Endothelial cell of umbilical vein (primary cell): Measurements from ENCODE around the gene CCDC57. TPM values are rescaled to one million over a fixed set of nuclear protein-coding genes. Genes with fewer than 3 reads are reported as not detected.

ENCODE experiments used
- BruUV-seq: library from RNA; stranded (reverse); fragments of 400-500 nt; replicated peaks from 2 replicates; lab custom pipeline; 2021; lab: Mats Ljungman, UMichigan
- CTCF ChIA-PET: fragments of 300-600, 350-600 bp; sonication (Branson Sonifier 250); formaldehyde crosslinking; loops from one replicate; lab custom pipeline; 2021; ENCODE audit warnings: antibody characterized with exemption, inconsistent platforms; lab: Charles Lee
- POLR2A ChIA-PET: fragments of 300-600, 350-600 bp; sonication (Branson Sonifier 250); formaldehyde crosslinking; loops from one replicate; lab custom pipeline; 2021; ENCODE audit warnings: antibody characterized with exemption, inconsistent platforms; lab: Charles Lee
- DNase-seq: peaks from one replicate; pipeline ENCODE4 v3.0.0-alpha.2; 2011; ENCODE audit warnings: low read depth, low spot score
- FAIRE-seq: peaks from 2 replicates; lab custom pipeline; 2011; peaks lifted over from hg19 to GRCh38; lab: Jason Lieb, UNC
- H2AFZ ChIP-seq: 2 replicates; pipeline ENCODE4 v1.6.0; 2012; ENCODE audit warnings: low read depth, low read length, control low read depth, inconsistent platforms
- H3K27ac ChIP-seq: 2 replicates; pipeline ENCODE4 v1.5.1; 2011; ENCODE audit warnings: low read depth, mild to moderate bottlenecking, control low read depth, low read length, moderate library complexity; ENCODE audit not compliant: insufficient read depth
- H3K27me3 ChIP-seq, 2 experiments: 2 replicates each; pipeline versions ENCODE4 v1.6.0 to v1.6.1; 2011; ENCODE audit warnings: low read length in 2 of 2, mixed read lengths in 1 of 2; ENCODE audit not compliant: control insufficient read depth in 2 of 2, insufficient read depth in 2 of 2
- H3K36me3 ChIP-seq, 2 experiments: 2 replicates in 1 of 2; 3 replicates in 1 of 2; pipeline ENCODE4 v1.5.1; 2011; ENCODE audit warnings: low read length in 2 of 2, mild to moderate bottlenecking in 1 of 2, moderate library complexity in 1 of 2; ENCODE audit not compliant: control insufficient read depth in 2 of 2, insufficient read depth in 2 of 2; ENCODE audit errors: extremely low read depth in 1 of 2
- H3K4me1 ChIP-seq: 3 replicates; pipeline ENCODE4 v1.5.1; 2011; ENCODE audit warnings: mild to moderate bottlenecking, low read length; ENCODE audit not compliant: control insufficient read depth, insufficient read depth; ENCODE audit errors: extremely low read depth
- H3K4me2 ChIP-seq: 2 replicates; pipeline ENCODE4 v1.6.1; 2011; ENCODE audit warnings: low read length, control low read depth, mixed read lengths; ENCODE audit not compliant: insufficient read depth
- H3K4me3 ChIP-seq, 3 experiments: fragments of 200-600 bp in 1 of 3; sonication (generic), shearing (Covaris generic) in 1 of 3; replicated peaks in 1 of 3; 2 replicates each; pipeline ENCODE4 v1.5.1; 2011 to 2016; ENCODE audit warnings: control low read depth in 3 of 3, low read length in 3 of 3, mild to moderate bottlenecking in 2 of 3, inconsistent platforms in 1 of 3, low read depth in 1 of 3, moderate library complexity in 1 of 3; ENCODE audit not compliant: insufficient read depth in 1 of 3
- H3K79me2 ChIP-seq: 2 replicates; pipeline ENCODE4 v1.6.0; 2012; ENCODE audit warnings: low read length, inconsistent platforms; ENCODE audit not compliant: control insufficient read depth, insufficient read depth
- H3K9ac ChIP-seq: replicated peaks from 2 replicates; pipeline ENCODE3; 2011; ENCODE audit warnings: low read length, control low read depth; ENCODE audit not compliant: insufficient read depth; ENCODE audit errors: extremely low read depth
- H3K9me1 ChIP-seq: replicated peaks from 3 replicates; pipeline ENCODE4 v1.6.0; 2011; ENCODE audit warnings: mild to moderate bottlenecking, low read length; ENCODE audit not compliant: control insufficient read depth, insufficient read depth; ENCODE audit errors: extremely low read depth
- H3K9me3 ChIP-seq: replicated peaks from 2 replicates; pipeline ENCODE4 v1.5.1; 2012; ENCODE audit warnings: low read length, inconsistent platforms; ENCODE audit not compliant: control insufficient read depth, insufficient read depth
- H4K20me1 ChIP-seq: replicated peaks from 2 replicates; pipeline ENCODE3; 2011; ENCODE audit warnings: mild to moderate bottlenecking, low read length; ENCODE audit not compliant: control insufficient read depth, insufficient read depth; ENCODE audit errors: extremely low read depth
- CTCF ChIP-seq, 2 donors: IDR thresholded peaks; 1 replicate in 1 of 2; 2 replicates in 1 of 2; pipeline ENCODE4 v1.5.1; 2011; ENCODE audit warnings: low read length in 2 of 2, mild to moderate bottlenecking in 2 of 2, moderate library complexity in 2 of 2, control low read depth in 1 of 2, inconsistent platforms in 1 of 2, low read depth in 1 of 2; ENCODE audit not compliant: insufficient read depth in 1 of 2; ENCODE audit errors: extremely low read depth in 1 of 2
- GATA2 ChIP-seq: IDR thresholded peaks from 2 replicates; pipeline ENCODE4 v1.7.0; 2011; ENCODE audit warnings: low read depth, mild to moderate bottlenecking, moderate library complexity, mixed read lengths, low read length; ENCODE audit not compliant: insufficient read length, insufficient read depth
- JUN ChIP-seq: IDR thresholded peaks from 2 replicates; pipeline ENCODE4 v1.6.1; 2011; ENCODE audit warnings: borderline replicate concordance, low read depth; ENCODE audit not compliant: insufficient read length, insufficient read depth
- MAX ChIP-seq: IDR thresholded peaks from 2 replicates; pipeline ENCODE4 v1.6.1; 2011; ENCODE audit not compliant: insufficient read depth, insufficient read length
- MYC ChIP-seq: IDR thresholded peaks from one replicate; pipeline ENCODE4 v1.6.1; 2011; ENCODE audit warnings: mild to moderate bottlenecking, low read depth, low read length
- POLR2A ChIP-seq: IDR thresholded peaks from 2 replicates; pipeline ENCODE4 v1.6.1; 2012; ENCODE audit warnings: low read depth, mild to moderate bottlenecking, control low read depth, low read length
- POLR2AphosphoS5 ChIP-seq: IDR thresholded peaks from 2 replicates; pipeline ENCODE4 v1.6.1; 2012; ENCODE audit warnings: low read depth, mild to moderate bottlenecking, control low read depth, low read length, moderate library complexity; ENCODE audit not compliant: insufficient read depth
- dilution Hi-C: fragments of 300-500 bp; cut with MboI; formaldehyde crosslinking; loops from one replicate; pipeline ENCODE4 v1.15.0; 2019; ENCODE audit warnings: low sequenced_read_pairs; ENCODE audit not compliant: extremely low pct_ligation_motif_present
- intact Hi-C: fragments of 100-400 bp; cut with micrococcal nuclease; formaldehyde crosslinking; loops from one replicate; pipeline ENCODE4 v1.10.0; 2022
- polyA plus RNA-seq, 4 experiments: library from polyadenylated mRNA; depleted of rRNA in 3 of 4; stranded (reverse) in 3 of 4; unstranded in 1 of 4; fragments of >200 nt; gene quantifications; 2 replicates each; pipeline versions ENCODE4 v1.2.1 to v1.2.3, GENCODE V29; 2011 to 2012; ENCODE audit warnings: missing spikeins in 1 of 4
- total RNA-seq: library from RNA; stranded (reverse); gene quantifications from 2 replicates; pipeline ENCODE4 v1.2.3, GENCODE V29; 2021

The CCDC57 gene
- total and polyA plus RNA-seq, 2 donors (not counting 3 experiments of a cell fraction or from before 2014, with no cell fraction given), result 18.6 to 31.6 TPM

GRCh38 chr17:82083533-82084359 is 128.9 kb downstream of the CCDC57 start:
- no peak for DNase-seq
- TF ChIP-seq POLR2AphosphoS5, result no peak
- Histone ChIP-seq H3K9ac (no peak overlapping the region), H3K4me2 (no peak overlapping the region), H4K20me1 (no peaks in the 10 kb centered on the region), H3K4me1 (no peaks in the 10 kb centered on the region), H2AFZ (no peak overlapping the region), H3K79me2 (peaks cover 3% of the 10 kb centered on the region), H3K27ac (no peak overlapping the region), H3K36me3 (peaks cover 45 to 86% of the 10 kb centered on the region in 2 experiments), H3K27me3 (no peaks in the 10 kb centered on the region), H3K4me3 (no peak overlapping the region), H3K9me3 (no peaks in the 10 kb centered on the region), H3K9me1 (no peaks in the 10 kb centered on the region)
- intact Hi-C loops, result no loop called here
- FAIRE-seq, result no peak
- ChIA-PET CTCF (no interaction called here), POLR2A (no interaction called here)
- dilution Hi-C loops, result no loop called here
- no TSS peak for BruUV-seq

- dilution Hi-C loops, result no loop called here
- no peak for TF ChIP-seq GATA2
- TF ChIP-seq MAX, result no peak
- no peak for TF ChIP-seq POLR2AphosphoS5
- TF ChIP-seq JUN, result no peak
- no peak for TF ChIP-seq CTCF (IDR thresholded peaks at IDR 0.05; ENCODE audit: extremely low read depth in 1 of 2, insufficient read depth in 1 of 2, low read depth in 1 of 2, low read length in 2 of 2)
- TF ChIP-seq MYC, result no peak
- no peak for TF ChIP-seq POLR2A
Observed at GRCh38 chr17:82083009-82083408, 129.6 kb downstream of the CCDC57 start.

More at GRCh38 chr17:82083009-82083408, 129.6 kb downstream of the CCDC57 start:
- Histone ChIP-seq H4K20me1 (no peaks in the 10 kb centered on the region), H3K79me2 (peaks cover 3% of the 10 kb centered on the region), H3K9me1 (no peaks in the 10 kb centered on the region), H3K9ac (no peak overlapping the region), H3K4me1 (no peaks in the 10 kb centered on the region), H3K9me3 (no peaks in the 10 kb centered on the region), H3K36me3 (peaks cover 41 to 78% of the 10 kb centered on the region in 2 experiments), H3K4me2 (no peak overlapping the region), H3K27me3 (no peaks in the 10 kb centered on the region), H3K27ac (no peak overlapping the region), H3K4me3 (no peak overlapping the region), H2AFZ (no peak overlapping the region)
- ChIA-PET CTCF (no interaction called here), POLR2A (no interaction called here)
- no TSS peak for BruUV-seq
- intact Hi-C loops, result no loop called here
- DNase-seq (no peak), FAIRE-seq (no peak)
